ENCODE data around the gene LDHAL6B.
"Not testable (repeated sequence)": the region's sequence is repeated elsewhere in the genome, so short reads cannot be mapped to it uniquely, and the experiment has no call there.

DNA sequence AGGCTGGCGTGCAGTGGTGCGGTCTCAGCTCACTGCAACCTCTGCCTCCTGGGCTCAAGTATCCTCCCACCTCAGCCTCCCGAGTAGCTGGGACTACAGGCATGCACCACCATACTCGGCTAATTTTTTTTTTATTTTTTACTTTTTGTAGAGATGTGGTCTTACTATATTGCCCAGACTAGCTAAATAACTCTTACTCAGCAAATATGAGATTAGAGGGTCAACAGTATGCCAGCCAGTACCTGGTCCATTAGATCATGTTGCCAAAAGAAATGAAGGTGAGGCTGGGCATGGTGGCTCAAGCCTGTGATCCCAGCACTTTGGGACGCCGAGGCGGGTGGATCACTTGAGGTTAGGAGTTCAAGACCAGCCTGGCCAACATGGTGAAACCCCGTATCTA lies 44.6 kb upstream of the LDHAL6B start:
- not testable (repeated sequence) for TF ChIP-seq CTCF (optimal IDR thresholded peaks at IDR 0.05 in 1 of 3, IDR thresholded peaks at IDR 0.05 in 1 of 3, conservative IDR thresholded peaks at IDR 0.05 in 1 of 3; ENCODE audit: extremely low read depth in 1 of 3, insufficient read depth in 2 of 3, low read length in 3 of 3); EZH2 (IDR thresholded peaks at IDR 0.05; ENCODE audit: low read length)

All from keratinocyte (primary cell).